Inflammatory macrophage treated with lipopolysaccharide for 1 hour (primary cell): ENCODE measurements around the gene GPNMB.
"Not testable (repeated sequence)": the region's sequence is repeated elsewhere in the genome, so short reads cannot be mapped to it uniquely, and the experiment has no call there.

Source experiments
- DNase-seq, 2 donors: peaks; one replicate each; pipeline ENCODE4 v3.0.0-alpha.2; 2020 to 2022

Gene GPNMB

GRCh38 chr7:23306936-23307521 lies 60.5 kb downstream of the GPNMB start:
- DNase-seq, result no peak

- DNase-seq, result no peak
Measured at GRCh38 chr7:23308754-23309153, 62.2 kb downstream of the GPNMB start.

- DNase-seq, result not testable (repeated sequence)
Measured at GRCh38 chr7:23312141-23312540, 65.6 kb downstream of the GPNMB start.

GRCh38 chr7:23315366-23315765 lies 68.8 kb downstream of the GPNMB start:
- DNase-seq, result no peak
